CD4-positive, alpha-beta T cell treated with Interleukin-17A for 4 hours (primary cell): ENCODE measurements around the gene PSAT1.
A peak's percentile ranks its signal among the peaks of the same experiment; 100 is the strongest.
"Not testable (repeated sequence)": the region's sequence is repeated elsewhere in the genome, so short reads cannot be mapped to it uniquely, and the experiment has no call there.

Experiments
- DNase-seq: peaks from one replicate; pipeline ENCODE4 v3.0.0-alpha.2; 2020; ENCODE audit warnings: mixed read lengths

The PSAT1 gene

DNA sequence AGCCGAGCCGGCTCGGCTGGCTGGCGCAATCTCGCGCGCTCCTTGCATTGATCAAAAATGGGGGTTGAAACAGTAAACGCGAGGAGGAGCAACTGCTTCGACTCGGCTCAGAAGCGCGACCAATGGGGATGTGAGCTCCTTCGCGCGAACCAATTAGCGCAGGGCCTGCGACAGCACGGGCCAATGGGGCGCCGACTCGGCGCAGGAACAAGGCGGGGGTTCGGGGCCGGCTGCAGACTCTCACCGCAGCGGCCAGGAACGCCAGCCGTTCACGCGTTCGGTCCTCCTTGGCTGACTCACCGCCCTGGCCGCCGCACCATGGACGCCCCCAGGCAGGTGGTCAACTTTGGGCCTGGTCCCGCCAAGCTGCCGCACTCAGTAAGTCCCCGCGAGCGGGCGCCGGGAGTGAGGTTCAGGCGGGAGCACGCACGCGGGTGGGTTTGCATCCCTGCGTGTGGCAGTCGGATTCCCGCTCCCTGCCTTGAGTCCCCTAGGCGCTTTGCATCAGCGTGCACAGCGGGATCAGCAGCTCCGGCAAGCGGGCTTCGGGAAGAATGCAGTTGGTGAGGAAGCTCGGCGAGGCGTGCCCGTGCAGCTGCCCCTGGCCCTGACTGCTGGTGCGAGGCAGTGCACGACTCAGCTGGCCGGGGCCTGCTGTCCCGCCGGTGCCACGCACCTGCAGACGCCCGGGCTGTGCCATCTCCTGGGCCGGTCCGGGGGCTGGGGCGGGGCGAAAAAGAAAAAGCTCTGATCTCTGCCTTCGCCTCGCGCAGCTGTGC, at the start of gene PSAT1:
Gene PSAT1, plus strand, starts transcription at position 233 of the 779 bp plus-strand sequence. Its CDS starts 86 bp downstream, at position 319.
- DNase-seq: peak; percentile 88

DNA sequence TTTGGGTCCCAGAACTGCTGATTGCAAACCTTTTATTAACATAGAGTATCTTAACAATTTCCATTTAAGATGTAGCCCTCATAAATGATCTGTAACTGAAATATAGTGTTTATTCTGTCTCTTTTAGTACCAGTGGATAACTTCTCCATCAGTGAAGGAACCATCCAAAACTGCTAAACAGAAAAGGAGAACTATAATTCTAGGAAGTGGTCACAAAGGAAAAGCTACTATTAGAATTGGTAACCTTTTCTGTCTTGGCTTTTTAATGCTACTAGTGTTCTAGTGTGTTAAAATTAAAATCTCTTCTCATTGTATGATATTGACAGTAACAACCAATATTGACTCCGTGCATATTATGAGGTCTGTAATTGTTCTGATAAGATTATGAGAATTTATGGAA, 48.3 kb upstream of the PSAT1 start:
- no peak for DNase-seq

DNA sequence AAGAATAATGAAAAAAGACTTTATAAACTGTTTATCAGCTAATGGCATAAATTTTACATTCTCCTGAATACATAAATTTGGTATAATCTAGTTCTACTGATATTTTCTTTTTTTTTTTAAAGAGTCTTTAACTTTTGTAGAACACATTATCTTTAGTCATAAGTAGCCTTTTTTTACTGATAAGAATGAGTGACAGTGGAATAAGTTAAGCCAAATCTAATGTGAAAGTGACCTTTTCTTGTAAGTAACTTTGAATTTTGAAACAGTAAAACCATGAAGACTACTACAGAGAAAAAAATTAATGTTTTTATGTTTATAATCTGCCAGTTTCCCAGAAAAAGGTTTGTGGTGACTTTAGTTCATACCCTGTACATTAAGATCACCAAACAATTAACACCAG, 47.4 kb upstream of the PSAT1 start:
- DNase-seq: no peak

DNA sequence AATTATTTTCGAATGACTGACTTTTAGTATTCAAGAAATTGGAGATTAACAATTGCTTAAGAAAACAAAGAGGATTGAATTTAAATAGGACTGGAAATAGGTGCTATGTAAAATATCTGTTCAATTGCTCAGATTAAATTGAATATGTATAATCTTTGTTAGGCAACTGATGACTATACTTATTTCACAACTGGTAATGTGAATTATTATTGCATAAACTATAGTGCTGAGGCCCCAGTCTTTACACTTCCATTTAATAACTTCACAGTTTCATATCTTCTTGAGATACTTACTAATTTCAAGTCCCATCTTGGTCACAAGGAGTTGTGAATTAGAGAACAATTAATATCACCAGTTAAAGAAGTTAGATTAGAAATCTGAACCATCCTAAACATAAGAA, 44.3 kb upstream of the PSAT1 start:
- no peak for DNase-seq

DNA sequence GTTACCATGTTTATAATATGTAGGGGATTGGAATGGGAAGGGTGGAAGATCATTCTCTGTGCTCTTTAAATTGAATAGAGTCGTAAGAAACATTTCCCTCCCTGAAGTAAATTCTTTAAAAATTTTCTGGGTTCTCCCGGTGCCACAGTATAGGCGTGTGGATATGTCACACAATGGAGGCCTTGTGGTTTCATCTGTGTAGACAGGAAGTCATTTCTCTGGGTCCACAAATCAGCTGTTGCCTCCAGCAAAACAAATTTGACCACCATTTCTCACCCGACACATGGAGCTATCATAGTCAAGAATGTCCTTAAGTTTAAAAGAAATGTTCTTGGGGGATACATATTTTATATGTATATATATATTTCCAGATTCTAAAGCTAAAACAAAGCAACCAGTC, 43.6 kb upstream of the PSAT1 start:
- no peak for DNase-seq

DNA sequence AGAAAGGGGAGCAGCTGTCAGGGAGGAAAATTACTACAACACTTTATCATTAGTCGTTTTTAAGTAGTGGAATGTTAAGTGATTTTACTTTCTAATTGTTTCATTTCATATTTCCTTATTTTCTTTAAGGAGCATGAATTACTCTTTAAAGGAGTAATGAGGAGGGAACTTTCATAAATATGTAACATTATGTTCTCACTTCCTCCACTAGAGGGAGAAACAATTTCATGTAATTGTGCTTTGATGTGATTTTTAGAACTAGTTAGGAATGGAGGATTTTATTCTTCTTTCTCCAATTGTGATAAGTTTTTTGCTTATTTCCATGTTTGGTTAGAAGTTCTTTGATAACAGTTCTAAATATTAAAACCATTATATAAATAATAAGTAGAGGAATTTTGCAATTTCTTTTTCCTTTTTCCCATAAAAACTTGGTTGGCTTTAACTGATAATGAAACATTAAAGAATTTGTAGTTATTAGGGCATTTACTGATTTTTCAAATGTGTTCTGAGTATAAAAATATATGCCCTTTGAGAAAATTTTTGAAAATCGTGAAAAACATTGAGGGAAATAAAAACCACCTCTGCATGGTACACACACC, 35.4 kb upstream of the PSAT1 start:
- DNase-seq: no peak

DNA sequence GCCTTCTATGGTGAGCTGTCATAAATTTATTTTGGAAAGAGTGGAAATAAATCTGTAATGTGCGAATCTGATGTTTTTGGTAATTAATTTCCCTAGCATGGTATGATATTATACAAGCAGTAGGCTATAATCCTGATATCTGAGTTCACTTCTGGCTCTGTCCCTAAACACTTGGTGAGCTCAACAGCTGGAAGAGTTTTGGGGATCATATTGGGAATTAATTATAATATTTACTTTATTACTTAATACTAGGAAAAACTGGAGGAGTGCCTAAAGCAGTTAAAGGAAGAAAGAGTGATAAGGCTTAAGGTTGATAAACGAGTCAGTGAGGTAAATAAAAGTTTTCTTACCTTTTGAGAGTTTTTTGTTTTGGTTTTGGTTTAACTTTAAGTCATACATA, 34.3 kb upstream of the PSAT1 start:
- DNase-seq: no peak

DNA sequence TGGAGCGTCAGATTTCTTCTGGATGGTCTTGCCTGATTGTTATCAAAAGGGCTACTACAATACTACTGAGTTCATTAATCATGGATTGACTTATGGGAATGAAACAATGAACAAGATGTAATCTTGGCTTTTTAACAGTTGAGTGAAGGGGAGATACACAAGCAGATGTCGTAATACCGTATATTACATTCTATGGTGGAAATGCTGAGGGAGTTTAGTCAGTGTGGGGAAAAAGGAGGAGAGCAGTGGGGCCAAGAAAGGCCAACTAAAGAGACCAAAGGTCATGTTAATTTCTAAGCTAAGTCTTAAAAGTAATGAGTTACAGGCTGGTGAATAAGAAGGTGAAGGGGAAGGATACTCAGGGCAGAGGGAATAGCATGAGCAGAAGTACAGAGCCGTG, 29.0 kb upstream of the PSAT1 start:
- DNase-seq: no peak

DNA sequence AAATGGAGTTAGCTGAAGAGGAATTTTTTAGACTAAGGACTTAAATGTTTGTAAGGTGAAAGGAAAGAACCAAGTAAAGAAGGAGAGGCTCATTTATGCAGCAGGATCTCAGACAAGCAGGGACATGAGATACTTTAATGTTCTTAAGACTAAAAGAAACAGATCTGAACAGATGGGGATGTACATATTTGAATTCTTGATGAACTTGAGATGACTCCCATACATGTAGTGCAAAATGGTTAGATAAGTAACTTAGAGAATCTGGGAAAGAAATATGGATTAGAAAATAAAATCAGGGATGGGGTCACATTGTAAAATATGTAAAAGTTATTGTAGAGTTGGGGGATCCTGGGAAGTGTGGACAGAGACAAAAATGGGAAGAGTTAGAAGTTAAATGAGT, 27.1 kb upstream of the PSAT1 start:
- no peak for DNase-seq

DNA sequence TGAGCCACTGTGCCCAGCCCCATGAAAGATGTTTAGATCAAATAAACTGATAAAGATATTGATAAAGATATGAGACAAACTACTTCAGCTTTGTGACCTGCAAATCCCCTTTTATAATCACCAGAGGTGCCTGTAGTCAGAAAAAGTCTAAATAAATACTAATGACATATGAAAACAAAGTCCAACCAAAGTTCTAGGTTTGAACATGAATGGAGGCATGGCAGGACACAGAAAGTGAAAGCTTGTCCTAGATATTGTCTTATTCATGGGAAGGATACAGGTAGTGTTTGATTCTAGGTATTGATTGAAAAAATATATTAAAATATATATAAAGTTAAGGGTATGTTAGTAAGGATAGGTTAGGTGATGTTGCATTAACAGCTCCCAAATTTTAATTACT, 24.6 kb upstream of the PSAT1 start:
- no peak for DNase-seq

DNA sequence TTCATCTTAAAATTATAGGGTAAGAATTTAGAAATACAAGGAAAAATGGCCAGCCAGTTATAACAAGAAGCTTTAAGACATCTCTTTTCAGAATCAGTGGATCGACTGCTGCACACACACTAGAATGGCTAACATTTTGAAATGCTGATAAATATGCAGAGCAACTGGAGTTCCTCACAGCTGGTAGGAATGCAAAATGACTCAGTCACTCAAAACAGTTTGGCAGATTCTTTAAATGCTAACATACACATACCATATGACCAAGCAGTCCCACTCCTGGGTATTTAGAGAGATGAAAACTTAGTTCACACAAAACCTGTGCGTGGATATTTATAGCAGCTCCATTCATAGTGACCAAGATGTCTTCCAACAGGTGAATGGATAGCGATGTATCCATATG, 23.2 kb upstream of the PSAT1 start:
- DNase-seq: no peak

DNA sequence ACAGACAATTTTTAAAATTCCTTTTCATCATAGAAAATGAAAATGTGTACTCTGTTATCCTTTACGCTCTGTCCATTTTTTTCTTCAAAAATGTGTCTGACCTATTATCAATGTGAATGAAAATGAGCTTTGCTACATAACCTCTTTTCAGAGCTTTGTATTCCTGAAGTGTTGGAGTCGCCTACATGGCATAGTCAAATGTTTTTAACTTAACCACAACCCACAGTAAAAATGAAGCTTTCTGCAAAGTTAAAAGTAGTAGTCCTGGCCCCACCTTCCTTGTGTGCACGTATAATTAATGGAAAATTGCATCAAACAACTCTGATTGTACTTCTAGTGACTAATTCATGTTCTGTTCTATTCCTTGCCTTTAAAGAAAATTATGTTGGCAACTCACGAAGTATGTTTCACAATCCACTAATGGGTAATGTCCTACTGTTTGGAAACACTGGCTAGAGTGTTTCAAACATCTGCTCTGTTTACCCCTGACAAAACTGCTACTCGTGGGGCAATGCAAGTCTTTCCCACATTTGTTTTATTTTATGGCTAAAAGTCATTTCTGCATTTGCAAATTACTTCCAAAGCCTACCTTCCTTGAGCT, 18.6 kb upstream of the PSAT1 start:
- no peak for DNase-seq

DNA sequence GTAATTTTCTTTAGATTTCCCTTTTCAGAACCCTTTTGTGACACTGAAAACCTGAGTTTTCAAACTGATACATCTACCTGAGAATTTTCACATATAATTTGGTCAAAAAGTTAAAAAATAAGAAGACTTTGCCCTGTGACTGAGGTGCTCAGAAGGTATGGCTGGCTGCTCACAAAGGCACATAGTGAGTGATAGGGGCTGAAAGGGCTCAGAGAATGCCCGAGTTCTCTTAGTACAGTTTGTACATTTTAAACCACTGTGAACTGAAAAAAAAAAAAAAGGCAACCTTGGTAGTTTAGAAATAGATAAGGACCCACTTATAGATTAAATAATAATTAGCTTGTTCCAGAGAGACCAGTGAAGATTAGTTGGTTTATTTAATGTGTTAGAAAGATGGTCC, 18.1 kb upstream of the PSAT1 start:
- DNase-seq: no peak

DNA sequence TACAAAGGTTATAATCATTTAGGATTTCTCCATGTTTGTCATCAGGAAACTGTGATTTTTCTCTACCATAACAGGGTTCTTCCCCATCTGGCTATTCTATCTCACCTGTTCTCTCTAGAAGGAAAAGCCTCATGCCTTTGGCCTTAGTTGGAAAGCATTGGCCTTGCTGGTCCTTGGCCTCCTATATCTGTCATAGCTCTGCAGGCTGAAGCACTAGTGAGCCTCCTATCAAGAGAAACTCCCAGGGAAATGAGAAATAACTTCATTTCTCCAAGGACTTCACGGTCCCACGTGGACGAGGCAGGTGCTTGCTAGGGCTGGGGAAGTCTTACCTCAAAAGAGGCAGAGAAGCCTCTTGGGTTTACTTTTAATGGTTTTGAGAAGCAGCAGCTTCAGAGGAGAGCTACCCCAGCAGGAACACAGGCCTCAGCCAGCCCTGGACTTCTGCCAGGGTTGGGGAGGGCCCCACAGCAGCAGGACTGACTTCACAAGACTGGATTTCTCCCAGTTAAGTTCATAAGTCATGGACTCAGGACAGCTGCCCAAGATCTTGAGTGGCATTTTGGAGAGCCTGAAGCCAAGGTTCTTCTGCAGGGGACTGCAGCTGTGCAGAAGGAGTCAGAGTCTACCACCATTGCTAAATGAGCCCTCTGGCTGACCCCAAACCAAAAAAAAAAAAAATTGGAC, 15.8 kb upstream of the PSAT1 start:
- no peak for DNase-seq

DNA sequence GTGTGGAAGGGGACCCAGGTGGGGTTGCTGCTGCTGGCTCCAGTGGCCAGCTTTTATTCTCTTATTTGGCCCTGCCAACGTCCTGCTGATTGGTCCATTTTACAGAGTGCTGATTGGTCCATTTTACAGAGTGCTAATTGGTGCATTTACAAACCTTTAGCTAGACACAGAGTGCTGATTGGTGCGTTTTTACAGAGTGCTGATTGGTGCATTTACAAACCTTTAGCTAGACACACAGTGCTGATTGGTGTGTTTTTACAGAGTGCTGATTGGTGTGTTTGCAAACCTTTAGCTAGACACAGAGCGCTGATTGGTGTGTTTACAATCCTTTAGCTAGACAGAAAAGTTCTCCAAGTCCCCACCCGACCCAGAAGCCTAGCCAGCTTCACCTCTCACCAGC, 12.7 kb upstream of the PSAT1 start:
- not testable (repeated sequence) for DNase-seq

DNA sequence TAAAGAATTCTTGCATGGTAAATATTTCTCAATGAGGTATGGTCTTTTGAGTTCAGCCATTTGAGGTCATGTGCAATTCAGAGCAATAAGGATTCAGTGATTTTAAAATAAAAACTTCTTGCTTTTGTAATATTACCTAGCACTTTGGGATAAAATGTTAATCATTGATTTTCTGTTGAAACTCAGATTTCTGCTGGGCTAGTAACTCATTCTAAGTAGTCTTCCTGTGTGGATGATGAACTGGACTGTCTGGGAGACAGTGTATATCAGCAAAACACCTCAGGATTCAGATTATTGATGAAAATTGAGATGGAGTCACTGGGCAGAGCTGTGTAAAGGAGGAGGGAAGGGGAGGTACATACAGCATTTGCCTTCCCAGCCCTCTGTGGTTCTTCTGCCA, 10.8 kb upstream of the PSAT1 start:
- no peak for DNase-seq

DNA sequence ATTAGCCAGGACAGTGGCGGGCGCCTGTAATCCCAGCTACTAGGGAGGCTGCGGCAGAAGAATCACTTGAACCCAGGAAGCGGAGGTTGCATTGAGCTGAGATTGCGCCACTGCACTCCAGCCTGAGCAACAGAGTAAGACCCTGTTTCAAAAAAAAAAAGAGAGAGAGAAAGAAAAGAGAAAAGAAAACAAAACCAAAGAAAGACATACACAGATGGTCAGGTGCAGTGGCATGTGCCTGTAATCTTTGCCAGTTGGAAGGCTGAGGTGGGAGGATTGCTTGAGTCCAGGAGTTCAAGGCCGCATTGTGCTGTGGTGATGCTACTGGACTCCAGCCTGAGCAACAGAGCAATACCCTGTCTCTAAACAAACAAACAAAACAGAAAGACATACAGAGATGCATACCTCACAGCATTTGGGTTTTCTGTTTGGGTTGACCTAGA, 10.0 kb upstream of the PSAT1 start:
- no peak for DNase-seq

DNA sequence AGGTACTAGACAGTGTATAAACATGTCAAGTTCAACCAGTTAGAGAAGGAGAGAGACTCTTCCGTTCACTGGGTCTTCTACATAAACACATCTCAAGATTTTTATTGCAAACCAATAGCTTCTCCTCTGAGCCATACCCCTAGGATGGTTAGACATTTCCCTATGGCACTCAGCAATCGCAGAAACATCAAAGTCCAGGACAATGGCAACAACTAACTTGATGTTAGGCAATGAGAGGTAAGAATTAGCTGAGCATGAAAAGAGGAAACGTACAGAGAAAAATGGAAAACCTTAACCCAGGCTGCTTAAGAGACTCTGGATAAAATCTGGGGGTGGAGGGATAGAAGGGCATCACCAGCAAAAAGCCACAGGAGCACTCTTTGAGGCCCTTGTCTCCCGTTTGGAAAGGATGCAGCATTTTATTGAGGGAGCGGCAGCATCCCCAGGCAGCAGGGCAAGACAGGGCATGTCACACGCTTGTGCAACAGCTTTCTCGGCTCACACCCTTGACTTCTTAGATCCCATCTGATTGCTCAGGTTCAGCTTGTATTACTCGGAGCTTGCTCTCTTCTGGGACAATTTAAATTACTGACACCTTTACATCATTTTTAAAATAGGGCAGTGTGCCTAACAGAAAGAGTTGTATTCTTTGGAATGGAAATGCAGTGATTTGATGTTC, 8.6 kb upstream of the PSAT1 start:
- DNase-seq: no peak

DNA sequence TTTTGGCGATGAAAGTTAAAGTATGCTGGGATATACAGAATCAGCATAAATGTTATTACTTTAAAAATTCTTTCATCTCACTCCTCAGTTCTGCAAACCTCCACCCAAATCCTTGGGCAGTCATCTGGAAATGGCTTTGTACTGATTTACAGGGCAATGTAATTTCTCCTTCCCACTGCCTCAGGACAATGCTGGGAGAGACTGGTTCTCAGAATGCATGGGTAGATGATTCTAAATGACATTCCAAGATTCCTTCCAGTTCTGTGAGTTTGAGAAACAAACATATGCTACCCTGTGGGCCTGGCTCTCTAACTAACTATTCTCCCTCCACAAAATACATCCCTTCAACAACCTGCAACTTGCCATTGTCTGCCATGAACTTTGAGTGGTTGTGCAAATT, 7.5 kb upstream of the PSAT1 start:
- DNase-seq: no peak

DNA sequence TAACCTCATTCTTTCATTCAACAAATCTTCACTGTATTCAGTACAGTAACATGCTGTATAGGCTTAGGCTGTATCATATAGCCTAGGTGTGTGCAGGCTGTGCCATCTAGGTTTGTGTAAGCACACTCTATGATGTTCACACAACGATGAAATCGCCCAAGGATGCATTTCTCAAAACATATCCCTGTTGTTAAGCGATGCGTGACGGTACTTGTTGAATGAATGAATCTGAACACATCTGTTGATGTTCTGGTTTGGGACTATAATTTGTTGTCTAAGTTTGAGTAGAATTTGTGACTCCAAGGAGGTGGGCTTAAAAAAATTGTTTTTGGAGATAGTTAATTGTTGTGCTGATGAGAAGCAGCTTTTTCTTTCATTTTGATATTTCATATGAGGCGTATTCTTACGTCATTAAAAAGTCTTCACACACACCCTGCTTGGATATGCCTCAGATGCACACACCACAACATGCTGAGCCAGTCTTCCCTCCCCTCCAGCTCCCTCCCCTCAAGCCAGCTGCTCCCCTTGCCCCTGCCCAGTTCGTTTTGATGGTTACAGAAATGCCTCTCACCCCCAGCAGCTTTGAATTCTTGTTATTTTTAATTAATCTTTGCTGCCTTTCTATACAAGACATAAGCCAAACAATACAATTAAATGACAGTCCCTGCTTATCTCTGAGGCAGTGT, 5.5 kb upstream of the PSAT1 start:
- DNase-seq: no peak

DNA sequence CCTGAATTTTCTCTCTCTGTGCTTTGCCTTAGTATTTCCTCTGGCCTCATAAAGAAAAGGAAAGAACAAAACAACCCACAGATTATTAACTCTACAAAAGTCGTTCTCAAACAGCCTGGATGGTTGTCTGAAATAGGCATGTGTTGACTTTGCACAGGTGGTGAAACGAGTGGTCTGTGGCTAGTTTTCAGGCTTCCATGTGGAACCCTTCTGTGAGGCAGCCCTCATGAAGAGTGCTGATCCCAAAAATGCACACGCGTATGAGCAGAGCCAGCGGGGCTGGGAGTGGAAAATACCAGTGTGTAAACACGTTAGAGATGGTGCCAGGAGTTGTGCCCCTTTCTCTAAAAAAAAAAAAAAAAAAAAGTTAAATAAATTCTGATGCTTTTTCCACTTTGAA, 4.9 kb upstream of the PSAT1 start:
- DNase-seq: no peak

DNA sequence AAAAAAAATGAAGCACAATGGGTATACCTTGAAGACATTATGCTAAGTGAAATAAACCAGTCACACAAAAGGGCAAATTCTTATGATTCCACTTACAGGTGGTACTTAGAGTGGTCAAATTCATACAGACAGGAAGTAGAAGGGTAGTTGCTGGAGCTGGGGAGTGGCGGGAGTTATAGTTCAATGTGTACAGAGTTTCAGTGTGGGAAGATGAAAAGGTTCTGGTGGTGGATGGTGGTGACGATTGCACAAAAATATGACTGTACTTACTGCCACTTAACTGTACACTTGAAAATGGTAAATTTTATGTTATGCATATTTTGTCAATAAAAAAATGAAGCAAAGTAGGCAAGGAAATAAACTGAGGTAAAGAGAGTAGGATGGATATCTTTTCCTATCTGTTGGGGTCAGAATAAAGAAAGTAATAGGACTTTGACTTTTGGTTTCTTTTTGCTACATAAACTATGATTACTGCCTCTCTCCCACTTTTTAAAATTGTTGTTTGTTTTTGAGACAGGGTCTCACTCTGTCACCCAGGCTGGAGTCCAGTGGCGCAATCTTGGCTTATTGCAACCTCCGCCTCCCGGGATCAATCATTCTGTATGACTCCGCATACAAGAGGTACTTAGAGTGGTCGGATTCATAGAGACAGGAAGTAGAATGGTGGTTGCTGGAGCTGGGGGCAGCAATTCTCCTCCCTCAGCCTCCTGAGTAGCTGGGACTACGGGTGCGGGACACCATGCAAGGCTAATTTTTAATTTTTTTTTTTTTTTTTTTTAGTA, 4.0 kb upstream of the PSAT1 start:
- DNase-seq: no peak
